K562 (cell line): Measurements from ENCODE around the gene MKRN3. TPM values are rescaled to one million over a fixed set of nuclear protein-coding genes. Genes with fewer than 3 reads are reported as not detected.

Experiments used
- ADNP ChIP-seq: fragments of 200-800 bp; sonication (Bioruptor generic); IDR thresholded peaks from 2 replicates; pipeline ENCODE4 v1.6.1; 2016; ENCODE audit warnings: missing genetic modification characterization, missing compliant biosample characterization
- ATF3 ChIP-seq, 2 experiments: fragments of 450-650 bp in 1 of 2; sonication (generic) in 1 of 2; formaldehyde crosslinking in 1 of 2; IDR thresholded peaks in 1 of 2; conservative IDR thresholded peaks in 1 of 2; 2 replicates each; pipeline versions ENCODE4 v1.6.1 to v1.8.1; 2016 to 2023; ENCODE audit warnings: mild to moderate bottlenecking in 2 of 2, moderate library complexity in 2 of 2, inconsistent platforms in 1 of 2, missing genetic modification reagents in 1 of 2
- CSDE1 ChIP-seq, 2 experiments: fragments of 450-650 bp; IDR thresholded peaks; 2 replicates each; pipeline ENCODE4 v1.6.1; 2016; ENCODE audit warnings: mild to moderate bottlenecking in 1 of 2
- CTCFL ChIP-seq: IDR thresholded peaks from 2 replicates; pipeline ENCODE4 v1.6.1; 2011; ENCODE audit warnings: borderline replicate concordance, low read depth, mild to moderate bottlenecking, moderate library complexity, low read length; ENCODE audit not compliant: insufficient read depth, poor library complexity, severe bottlenecking
- GTF2A2 ChIP-seq: IDR thresholded peaks from 2 replicates; pipeline ENCODE4 v1.6.1; 2016; ENCODE audit warnings: mild to moderate bottlenecking, missing genetic modification characterization, missing compliant biosample characterization
- HDAC8 ChIP-seq: fragments of 450-650 bp; IDR thresholded peaks from 2 replicates; pipeline ENCODE4 v1.6.1; 2016; ENCODE audit warnings: mild to moderate bottlenecking, missing genetic modification characterization, moderate library complexity, missing compliant biosample characterization
- LARP7 ChIP-seq: fragments of 450-650 bp; IDR thresholded peaks from 2 replicates; pipeline ENCODE4 v1.6.1; 2016
- MNT ChIP-seq, 2 experiments: fragments of 450-650 bp; conservative IDR thresholded peaks; 2 replicates each; pipeline ENCODE4 v1.6.1; 2017; ENCODE audit warnings: mild to moderate bottlenecking in 2 of 2, moderate library complexity in 2 of 2
- MTA1 ChIP-seq: fragments of 450-650 bp; IDR thresholded peaks from 2 replicates; pipeline ENCODE4 v1.6.1; 2017; ENCODE audit warnings: borderline replicate concordance
- NCOA6 ChIP-seq: fragments of 450-650 bp; IDR thresholded peaks from 2 replicates; pipeline ENCODE4 v1.6.1; 2017; ENCODE audit warnings: mild to moderate bottlenecking
- PRMT5 ChIP-seq: sonication (generic); formaldehyde crosslinking; IDR thresholded peaks from 2 replicates; pipeline ENCODE4 v1.5.0; 2020; ENCODE audit warnings: missing genetic modification reagents
- SMAD3 ChIP-seq: fragments of 450-650 bp; formaldehyde crosslinking; conservative IDR thresholded peaks from 2 replicates; pipeline ENCODE4 v1.4.0; 2020; ENCODE audit warnings: mild to moderate bottlenecking
- TFAP4 ChIP-seq: sonication (generic); formaldehyde crosslinking; IDR thresholded peaks from 2 replicates; pipeline ENCODE4 v1.8.0; 2022; ENCODE audit warnings: missing genetic modification reagents, mild to moderate bottlenecking, moderate library complexity, borderline replicate concordance
- XRCC5 ChIP-seq: fragments of 200-400 bp; formaldehyde crosslinking; IDR thresholded peaks from 2 replicates; pipeline ENCODE4 v1.6.1; 2017; ENCODE audit warnings: low read depth, mild to moderate bottlenecking, low read length
- ZNF217 ChIP-seq: sonication (generic); formaldehyde crosslinking; IDR thresholded peaks from 2 replicates; pipeline ENCODE4 v1.8.0; 2022; ENCODE audit warnings: mild to moderate bottlenecking, missing genetic modification reagents
- ZNF408 ChIP-seq: fragments of 250-450 bp; sonication (Bioruptor Pico); IDR thresholded peaks from 2 replicates; pipeline ENCODE4 v1.4.0; 2020; ENCODE audit warnings: low read depth, mild to moderate bottlenecking, moderate library complexity
- polyA plus RNA-seq, 8 experiments: library from polyadenylated mRNA; depleted of rRNA in 4 of 8; stranded (reverse) in 5 of 8; unstranded in 3 of 8; fragments of >200 nt; fragmentation: Nextera tagmentation in 2 of 8; fragmentation: Illumina TruSeq in 1 of 8; extraction: Ambion mirVana in 2 of 8; extraction: Trizol in 1 of 8; gene quantifications; 2 replicates each; pipeline versions ENCODE4 v1.2.1 to v1.2.3, GENCODE V29; 2011 to 2014; ENCODE audit warnings: inconsistent platforms in 1 of 8, missing spikeins in 1 of 8
- total RNA-seq, 7 experiments: library from RNA; depleted of rRNA in 6 of 7; stranded (reverse); fragments of >200 nt in 6 of 7; fragmentation: Illumina TruSeq in 2 of 7; extraction: Trizol in 2 of 7; gene quantifications; 2 replicates each; pipeline versions ENCODE4 v1.2.1 to v1.2.3, GENCODE V29; 2011 to 2021; ENCODE audit warnings: low replicate concordance in 1 of 7
- TF ChIP-seq, protein P1 (sequence below): fragments of 250-450 bp; sonication (Bioruptor Pico); IDR thresholded peaks from 2 replicates; pipeline ENCODE4 v1.5.0; 2021; ENCODE audit warnings: mild to moderate bottlenecking, borderline replicate concordance
- TF ChIP-seq, protein P2 (sequence below): sonication (generic); formaldehyde crosslinking; IDR thresholded peaks from 2 replicates; pipeline ENCODE4 v1.5.0; 2020; ENCODE audit warnings: missing genetic modification reagents

The MKRN3 gene
- total and polyA plus RNA-seq, 9 of the 15 experiments (the other 6 are each of a cell fraction or from before 2014, with no cell fraction given) = 6.5 to 33.4 (median 25.1) TPM

DNA sequence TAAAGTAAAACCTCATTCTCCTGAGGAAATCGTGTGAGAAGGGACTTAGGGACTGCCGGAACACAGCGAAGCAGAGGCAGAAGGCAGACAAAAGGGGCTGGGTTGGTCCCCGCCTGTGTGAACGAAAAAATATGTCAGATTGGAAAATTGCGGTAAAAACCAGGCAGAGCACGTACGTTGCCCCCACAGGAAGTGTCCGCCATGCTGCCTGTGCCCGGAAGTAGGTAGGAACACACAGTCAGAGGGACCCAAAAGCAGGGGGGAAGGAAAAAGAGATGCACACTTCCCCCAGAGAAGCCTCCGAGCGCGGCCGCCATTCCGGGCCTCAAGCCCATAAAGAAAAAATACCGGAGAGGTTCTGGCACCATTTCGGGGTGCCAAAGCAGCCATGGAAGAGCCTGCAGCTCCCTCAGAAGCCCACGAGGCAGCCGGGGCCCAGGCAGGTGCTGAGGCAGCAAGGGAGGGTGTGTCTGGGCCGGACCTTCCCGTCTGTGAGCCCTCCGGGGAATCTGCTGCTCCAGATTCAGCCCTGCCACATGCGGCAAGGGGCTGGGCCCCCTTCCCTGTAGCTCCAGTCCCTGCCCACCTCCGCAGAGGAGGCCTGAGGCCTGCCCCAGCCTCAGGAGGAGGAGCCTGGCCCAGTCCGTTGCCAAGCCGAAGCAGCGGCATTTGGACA is at the start of gene MKRN3 (continued):
- peak; percentile 68; the same call in 1 of the 2 replicates for TF ChIP-seq TFAP4 (CRISPR knock-in tag)
- no peak for TF ChIP-seq HDAC8 (tag)
- TF ChIP-seq CTCFL = no peak
- no peak for TF ChIP-seq ATF3 (IDR thresholded peaks at IDR 0.05)
- 0 out of 2 replicates have a peak, but pooled peaks have one; percentile 40 for TF ChIP-seq ATF3 (CRISPR knock-in tag; conservative IDR thresholded peaks at IDR 0.05)
- TF ChIP-seq, protein P1, sequence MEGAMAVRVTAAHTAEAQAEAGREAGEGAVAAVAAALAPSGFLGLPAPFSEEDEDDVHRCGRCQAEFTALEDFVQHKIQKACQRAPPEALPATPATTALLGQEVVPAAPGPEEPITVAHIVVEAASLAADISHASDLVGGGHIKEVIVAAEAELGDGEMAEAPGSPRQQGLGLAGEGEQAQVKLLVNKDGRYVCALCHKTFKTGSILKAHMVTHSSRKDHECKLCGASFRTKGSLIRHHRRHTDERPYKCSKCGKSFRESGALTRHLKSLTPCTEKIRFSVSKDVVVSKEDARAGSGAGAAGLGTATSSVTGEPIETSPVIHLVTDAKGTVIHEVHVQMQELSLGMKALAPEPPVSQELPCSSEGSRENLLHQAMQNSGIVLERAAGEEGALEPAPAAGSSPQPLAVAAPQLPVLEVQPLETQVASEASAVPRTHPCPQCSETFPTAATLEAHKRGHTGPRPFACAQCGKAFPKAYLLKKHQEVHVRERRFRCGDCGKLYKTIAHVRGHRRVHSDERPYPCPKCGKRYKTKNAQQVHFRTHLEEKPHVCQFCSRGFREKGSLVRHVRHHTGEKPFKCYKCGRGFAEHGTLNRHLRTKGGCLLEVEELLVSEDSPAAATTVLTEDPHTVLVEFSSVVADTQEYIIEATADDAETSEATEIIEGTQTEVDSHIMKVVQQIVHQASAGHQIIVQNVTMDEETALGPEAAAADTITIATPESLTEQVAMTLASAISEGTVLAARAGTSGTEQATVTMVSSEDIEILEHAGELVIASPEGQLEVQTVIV = no peak; the same call in 1 of the 2 replicates
- TF ChIP-seq CSDE1 (IDR thresholded peaks at IDR 0.05) = no peak
- no peak for TF ChIP-seq LARP7
- TF ChIP-seq, protein P2, sequence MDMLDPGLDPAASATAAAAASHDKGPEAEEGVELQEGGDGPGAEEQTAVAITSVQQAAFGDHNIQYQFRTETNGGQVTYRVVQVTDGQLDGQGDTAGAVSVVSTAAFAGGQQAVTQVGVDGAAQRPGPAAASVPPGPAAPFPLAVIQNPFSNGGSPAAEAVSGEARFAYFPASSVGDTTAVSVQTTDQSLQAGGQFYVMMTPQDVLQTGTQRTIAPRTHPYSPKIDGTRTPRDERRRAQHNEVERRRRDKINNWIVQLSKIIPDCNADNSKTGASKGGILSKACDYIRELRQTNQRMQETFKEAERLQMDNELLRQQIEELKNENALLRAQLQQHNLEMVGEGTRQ (CRISPR knock-in tag) = no peak
- TF ChIP-seq ZNF217 (CRISPR knock-in tag) = no peak
- no peak for TF ChIP-seq PRMT5
- no peak for TF ChIP-seq ADNP (tag)
- TF ChIP-seq NCOA6 = no peak
- TF ChIP-seq SMAD3 (CRISPR knock-in tag) = 0 out of 2 replicates have a peak, but pooled peaks have one; percentile 70
- peak; percentile 61 to 85; a peak in 3 of 4 replicates for TF ChIP-seq MNT (conservative IDR thresholded peaks at IDR 0.05)
- peak; percentile 98 for TF ChIP-seq XRCC5
- 0 out of 2 replicates have a peak, but pooled peaks have one; percentile 36 for TF ChIP-seq GTF2A2
- no peak for TF ChIP-seq MTA1
- no peak for TF ChIP-seq ZNF408 (CRISPR knock-in tag)
